Natural killer cell (primary cell): ENCODE measurements around the gene ATP8B3. TPM values are rescaled to one million over a fixed set of nuclear protein-coding genes. Genes with fewer than 3 reads are reported as not detected.

Source experiments
- ATAC-seq, 3 donors: fragments of 150-1000 bp in 2 of 3; fragments of 200-7000 bp in 1 of 3; cut with Tn5 transposase; 1 replicate in 1 of 3; 2 replicates in 2 of 3; pipeline ENCODE4 v1.10.0; 2021; ENCODE audit warnings: mild to moderate bottlenecking in 2 of 3, moderate library complexity in 2 of 3
- DNase-seq, 2 donors: peaks; one replicate each; pipeline versions ENCODE4 v3.0.0 to v3.0.0-alpha.2; 2013 to 2021; ENCODE audit warnings: mixed read lengths in 1 of 2
- H3K27ac ChIP-seq: one replicate; pipeline ENCODE4 v1.5.1; 2013; ENCODE audit warnings: mild to moderate bottlenecking, low read length
- H3K27me3 ChIP-seq: one replicate; pipeline ENCODE4 v1.6.1; 2013; ENCODE audit warnings: low read length; ENCODE audit not compliant: control insufficient read depth, insufficient read depth
- H3K36me3 ChIP-seq: one replicate; pipeline ENCODE4 v1.6.1; 2013; ENCODE audit warnings: low read length; ENCODE audit not compliant: control insufficient read depth, insufficient read depth
- H3K4me1 ChIP-seq: one replicate; pipeline ENCODE4 v1.6.1; 2013; ENCODE audit warnings: low read length; ENCODE audit not compliant: control insufficient read depth, insufficient read depth
- H3K4me3 ChIP-seq: one replicate; pipeline ENCODE4 v1.5.1; 2013; ENCODE audit warnings: low read length
- H3K9me3 ChIP-seq: one replicate; pipeline ENCODE4 v1.6.1; 2013; ENCODE audit warnings: low read length; ENCODE audit not compliant: control insufficient read depth, insufficient read depth
- H3K27ac Mint-ChIP-seq, 2 donors: one replicate each; pipeline ENCODE4 v1.8.0; 2022; ENCODE audit warnings: mild to moderate bottlenecking in 2 of 2, mixed read lengths in 2 of 2, moderate library complexity in 1 of 2
- H3K27me3 Mint-ChIP-seq, 2 donors: one replicate each; pipeline ENCODE4 v1.8.0; 2022; ENCODE audit warnings: low read depth in 2 of 2, mixed read lengths in 2 of 2
- H3K36me3 Mint-ChIP-seq: one replicate; pipeline ENCODE4 v1.8.0; 2022; ENCODE audit warnings: mixed read lengths
- H3K4me1 Mint-ChIP-seq, 2 donors: one replicate each; pipeline ENCODE4 v1.8.0; 2022; ENCODE audit warnings: mixed read lengths in 2 of 2
- H3K4me3 Mint-ChIP-seq: one replicate; pipeline ENCODE4 v1.8.0; 2022; ENCODE audit warnings: mild to moderate bottlenecking, moderate library complexity, mixed read lengths
- H3K9me3 Mint-ChIP-seq, 2 donors: one replicate each; pipeline ENCODE4 v1.8.0; 2022; ENCODE audit warnings: mixed read lengths in 2 of 2
- WGBS: methylation state at CpG from one replicate; pipeline ENCODE4 v1.1.7; 2013; ENCODE audit warnings: missing lambda C conversion rate; ENCODE audit not compliant: insufficient coverage; 5-methylcytosine and 5-hydroxymethylcytosine counted together
- intact Hi-C: fragments of 100-400 bp; cut with micrococcal nuclease; formaldehyde crosslinking; loops from one replicate; pipeline ENCODE4 v1.14.2; 2022
- total RNA-seq, 4 donors: library from RNA; stranded (reverse); fragments of 120-200 nt in 1 of 4; gene quantifications; one replicate each; pipeline versions ENCODE4 v1.2.3 to v1.2.4, GENCODE V29; 2013 to 2022
- TF ChIP-seq, protein P1 (sequence below): fragments of 200-600 bp; IDR thresholded peaks from one replicate; pipeline ENCODE4 v1.8.0; 2022; ENCODE audit warnings: antibody characterized with exemption

The ATP8B3 gene
- total RNA-seq, 3 donors from 2014 or later (not counting 1 experiment from before 2014, with no cell fraction given), result 5.3 to 11.5 (median 11.2) TPM

DNA sequence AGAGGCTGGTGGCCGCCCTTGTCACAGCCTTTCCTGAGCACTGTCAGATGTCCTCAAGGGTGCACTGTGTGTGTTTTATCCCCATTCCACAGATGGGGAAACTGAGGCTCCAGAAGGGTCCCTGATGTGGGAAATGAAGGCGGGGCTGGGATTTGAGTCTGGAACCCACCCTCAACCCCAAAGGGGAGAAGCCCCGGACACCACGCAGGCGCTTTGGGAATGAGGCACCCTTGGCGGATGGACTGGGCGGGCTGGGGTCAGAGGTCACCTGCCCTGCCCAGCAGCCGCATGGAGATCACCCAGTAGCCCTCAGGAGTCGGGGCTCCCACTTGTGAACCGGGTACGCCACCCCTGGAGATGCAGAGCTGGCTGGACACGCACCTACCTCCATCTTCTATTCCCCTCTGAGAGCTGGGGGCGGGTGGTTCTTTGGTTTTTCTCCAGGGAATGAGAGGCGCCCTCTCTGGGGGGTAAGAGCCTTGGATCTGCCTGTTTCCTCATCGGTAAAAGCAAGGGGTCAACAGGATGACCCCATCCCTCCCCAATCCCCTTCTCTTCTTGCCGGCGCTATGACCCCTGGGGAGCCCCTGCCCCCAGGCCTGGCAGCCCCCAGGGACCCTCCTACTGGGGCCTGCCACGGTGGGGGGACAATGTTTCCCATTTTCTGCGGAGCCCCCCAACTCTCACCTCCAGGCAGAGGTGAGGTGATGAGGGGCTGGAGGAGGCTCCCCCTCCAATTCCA is 67.1 kb downstream of the ATP8B3 start:
- peaks cover 8 to 14% of the 10 kb centered on the region in 2 donors for H3K27me3 Mint-ChIP-seq
- WGBS, result 21% methylated on average over 14 of the region's 19 CpGs
- Histone ChIP-seq H3K4me3 (no peak overlapping the region), H3K36me3 (no peaks in the 10 kb centered on the region), H3K9me3 (peaks cover 3% of the 10 kb centered on the region), H3K27ac (no peak overlapping the region), H3K4me1 (peaks cover 26% of the 10 kb centered on the region), H3K27me3 (peaks cover 36% of the 10 kb centered on the region)
- no peak for ATAC-seq
- H3K9me3 Mint-ChIP-seq, result no peaks in the 10 kb centered on the region
- no peak overlapping the region for H3K4me3 Mint-ChIP-seq
- no peak overlapping the region for H3K27ac Mint-ChIP-seq
- DNase-seq, result no peak
- TF ChIP-seq, protein P1, sequence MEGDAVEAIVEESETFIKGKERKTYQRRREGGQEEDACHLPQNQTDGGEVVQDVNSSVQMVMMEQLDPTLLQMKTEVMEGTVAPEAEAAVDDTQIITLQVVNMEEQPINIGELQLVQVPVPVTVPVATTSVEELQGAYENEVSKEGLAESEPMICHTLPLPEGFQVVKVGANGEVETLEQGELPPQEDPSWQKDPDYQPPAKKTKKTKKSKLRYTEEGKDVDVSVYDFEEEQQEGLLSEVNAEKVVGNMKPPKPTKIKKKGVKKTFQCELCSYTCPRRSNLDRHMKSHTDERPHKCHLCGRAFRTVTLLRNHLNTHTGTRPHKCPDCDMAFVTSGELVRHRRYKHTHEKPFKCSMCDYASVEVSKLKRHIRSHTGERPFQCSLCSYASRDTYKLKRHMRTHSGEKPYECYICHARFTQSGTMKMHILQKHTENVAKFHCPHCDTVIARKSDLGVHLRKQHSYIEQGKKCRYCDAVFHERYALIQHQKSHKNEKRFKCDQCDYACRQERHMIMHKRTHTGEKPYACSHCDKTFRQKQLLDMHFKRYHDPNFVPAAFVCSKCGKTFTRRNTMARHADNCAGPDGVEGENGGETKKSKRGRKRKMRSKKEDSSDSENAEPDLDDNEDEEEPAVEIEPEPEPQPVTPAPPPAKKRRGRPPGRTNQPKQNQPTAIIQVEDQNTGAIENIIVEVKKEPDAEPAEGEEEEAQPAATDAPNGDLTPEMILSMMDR, result no peak
- intact Hi-C loops, result no loop called here
- H3K4me1 Mint-ChIP-seq, result peaks cover 0 to 11% of the 10 kb centered on the region in 2 donors
- no peaks in the 10 kb centered on the region for H3K36me3 Mint-ChIP-seq

DNA sequence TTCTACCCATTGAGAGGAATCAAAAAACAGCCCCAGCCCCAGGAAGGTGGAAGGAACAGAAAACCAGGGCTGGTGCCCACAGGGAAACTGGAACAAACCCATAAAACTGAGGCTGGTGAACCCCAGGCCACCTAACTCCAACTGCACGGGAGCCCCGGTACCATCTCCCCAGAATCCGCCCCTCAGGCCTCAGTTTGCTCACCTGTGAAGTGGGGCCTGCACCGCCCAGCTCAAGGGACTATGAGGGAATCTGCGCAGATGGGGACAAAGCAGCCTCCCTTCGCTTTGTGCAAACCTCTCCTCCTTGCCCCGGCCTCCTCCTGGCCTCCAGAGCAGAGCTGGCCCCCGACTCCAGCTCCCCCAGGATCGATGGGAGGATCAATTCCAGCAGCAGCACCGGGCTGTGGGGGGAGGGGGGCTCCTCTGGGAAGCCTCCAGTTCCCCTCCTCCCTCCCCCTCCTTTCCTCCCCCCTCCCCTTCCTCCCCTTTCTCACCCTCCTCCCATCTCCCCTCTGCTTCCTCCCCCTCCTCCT is 67.9 kb downstream of the ATP8B3 start:
- intact Hi-C loops, result no loop called here
- Histone ChIP-seq H3K27ac (no peak overlapping the region), H3K27me3 (peaks cover 30% of the 10 kb centered on the region), H3K36me3 (no peaks in the 10 kb centered on the region), H3K4me3 (no peak overlapping the region), H3K4me1 (peaks cover 19% of the 10 kb centered on the region), H3K9me3 (peaks cover 3% of the 10 kb centered on the region)
- TF ChIP-seq, protein P1, result no peak
- ATAC-seq (no peak), DNase-seq (no peak)
- Mint-ChIP-seq H3K9me3 (no peaks in the 10 kb centered on the region), H3K36me3 (no peaks in the 10 kb centered on the region), H3K4me3 (no peak overlapping the region), H3K27me3 (peaks cover 6 to 12% of the 10 kb centered on the region in 2 donors), H3K27ac (no peak overlapping the region), H3K4me1 (peaks cover 0 to 9% of the 10 kb centered on the region in 2 donors)
- WGBS, result 79% methylated on average over 7 of the region's 10 CpGs

DNA sequence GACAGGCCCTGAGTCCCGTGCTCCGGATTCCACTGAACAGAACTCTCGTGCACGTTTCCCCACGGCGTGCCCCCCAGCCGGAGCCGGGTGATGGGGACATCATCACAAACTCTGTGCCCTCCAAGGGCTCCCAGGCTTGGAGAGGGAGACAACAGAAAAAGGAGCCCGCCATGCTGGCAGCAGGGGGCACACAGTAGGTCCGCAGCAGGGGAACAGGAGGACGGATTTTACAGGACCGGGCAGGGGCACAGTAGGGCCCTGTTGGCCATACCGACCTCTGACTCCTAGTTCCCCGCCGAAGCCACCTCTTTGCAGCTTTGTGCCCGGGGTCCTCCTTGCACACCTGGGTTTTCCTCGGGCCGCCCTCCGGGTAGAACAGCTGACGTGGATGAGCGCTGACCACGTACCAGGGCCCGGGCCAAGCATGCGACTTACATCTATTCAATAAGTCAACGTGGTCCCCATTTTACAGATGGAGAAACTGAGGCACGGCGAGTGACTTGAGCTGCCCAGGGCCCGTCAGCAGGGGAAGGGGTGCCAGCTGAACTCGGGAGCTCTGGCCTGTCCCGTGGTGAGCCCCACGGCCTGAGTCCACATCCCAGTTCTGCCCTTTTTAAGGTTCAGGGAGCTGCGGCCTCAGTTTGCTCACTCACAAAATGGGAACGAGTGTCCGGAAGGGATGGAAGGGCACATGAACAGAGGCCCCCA is 68.9 kb downstream of the ATP8B3 start:
- TF ChIP-seq, protein P1, result no peak
- H3K4me3 ChIP-seq, result no peak overlapping the region
- peaks cover 23% of the 10 kb centered on the region for H3K27me3 ChIP-seq
- Mint-ChIP-seq H3K9me3 (no peaks in the 10 kb centered on the region), H3K27ac (no peak overlapping the region), H3K36me3 (no peaks in the 10 kb centered on the region), H3K4me1 (peaks cover 0 to 9% of the 10 kb centered on the region in 2 donors), H3K4me3 (no peak overlapping the region), H3K27me3 (peaks cover 6 to 12% of the 10 kb centered on the region in 2 donors)
- H3K9me3 ChIP-seq, result peaks cover 3% of the 10 kb centered on the region
- no peaks in the 10 kb centered on the region for H3K36me3 ChIP-seq
- intact Hi-C loops, result no loop called here
- H3K27ac ChIP-seq, result no peak overlapping the region
- no peak for DNase-seq
- no peak for ATAC-seq
- peaks cover 9% of the 10 kb centered on the region for H3K4me1 ChIP-seq
- 85% methylated on average over 34 of the region's 34 CpGs for WGBS
